Smooth muscle cell (in vitro differentiated cells): ENCODE measurements around the gene GALNT17. TPM values are rescaled to one million over a fixed set of nuclear protein-coding genes. Genes with fewer than 3 reads are reported as not detected.

Experiments
- DNase-seq: peaks from one replicate; lab custom pipeline; 2025; ENCODE audit not compliant: unreplicated experiment; lab: John Stamatoyannopoulos, UW
- H2AFZ ChIP-seq: fragments of 200-600 bp; sonication (generic); 2 replicates; pipeline ENCODE4 v1.6.0; 2016; ENCODE audit warnings: antibody characterized with exemption, low read depth, mild to moderate bottlenecking
- H3F3A ChIP-seq: fragments of 200-600 bp; sonication (generic); 2 replicates; pipeline ENCODE4 v1.6.0; 2017; ENCODE audit warnings: antibody characterized with exemption, low read depth
- H3K27ac ChIP-seq: fragments of 200-600 bp; sonication (generic); 2 replicates; pipeline ENCODE4 v1.5.1; 2016; ENCODE audit warnings: low read depth, mild to moderate bottlenecking
- H3K27me3 ChIP-seq: fragments of 200-600 bp; sonication (generic); 2 replicates; pipeline ENCODE4 v1.6.1; 2016; ENCODE audit warnings: low read depth, mild to moderate bottlenecking
- H3K36me3 ChIP-seq: fragments of 200-600 bp; sonication (generic); 2 replicates; pipeline ENCODE4 v1.5.1; 2016; ENCODE audit warnings: low read depth
- H3K4me1 ChIP-seq: fragments of 200-600 bp; sonication (generic); 2 replicates; pipeline ENCODE4 v1.5.1; 2016; ENCODE audit warnings: low read depth
- H3K4me2 ChIP-seq: fragments of 200-600 bp; sonication (generic); 2 replicates; pipeline ENCODE4 v1.6.0; 2016; ENCODE audit warnings: mild to moderate bottlenecking
- H3K4me3 ChIP-seq: fragments of 200-600 bp; sonication (generic); 2 replicates; pipeline ENCODE4 v1.5.1; 2016; ENCODE audit warnings: mild to moderate bottlenecking
- H3K79me2 ChIP-seq: fragments of 200-600 bp; sonication (generic); 2 replicates; pipeline ENCODE4 v1.6.0; 2016; ENCODE audit warnings: low read depth, mild to moderate bottlenecking
- H3K9ac ChIP-seq: fragments of 200-600 bp; sonication (generic); 2 replicates; pipeline ENCODE4 v1.6.0; 2016; ENCODE audit warnings: low read depth
- H3K9me3 ChIP-seq: fragments of 200-600 bp; sonication (generic); replicated peaks from 2 replicates; pipeline ENCODE4 v1.5.1; 2016; ENCODE audit warnings: low read depth
- H4K20me1 ChIP-seq: fragments of 200-600 bp; sonication (generic); 2 replicates; pipeline ENCODE4 v1.6.0; 2016; ENCODE audit warnings: low read depth
- WGBS: methylation state at CpG from one replicate; pipeline ENCODE4 v1.1.7; 2016; ENCODE audit warnings: low lambda C conversion rate; 5-methylcytosine and 5-hydroxymethylcytosine counted together
- polyA plus RNA-seq: library from polyadenylated mRNA; unstranded; fragments of >200 nt; fragmentation: Nextera tagmentation; extraction: Ambion mirVana; gene quantifications from 2 replicates; pipeline ENCODE4 v1.2.1, GENCODE V29; 2016
- total RNA-seq: library from RNA; depleted of rRNA; stranded (reverse); fragments of >200 nt; gene quantifications from 2 replicates; pipeline ENCODE4 v1.2.3, GENCODE V29; 2014
- TF ChIP-seq, protein P1 (sequence below): fragments of 200-600 bp; sonication (generic); IDR thresholded peaks from 2 replicates; pipeline ENCODE4 v1.5.1; 2017; ENCODE audit warnings: borderline replicate concordance, mild to moderate bottlenecking, antibody characterized with exemption; ENCODE audit not compliant: insufficient read depth, poor library complexity, severe bottlenecking

Gene GALNT17
- total and polyA plus RNA-seq, 2 experiments from 2014 or later = 0.38 to 0.45 TPM

DNA sequence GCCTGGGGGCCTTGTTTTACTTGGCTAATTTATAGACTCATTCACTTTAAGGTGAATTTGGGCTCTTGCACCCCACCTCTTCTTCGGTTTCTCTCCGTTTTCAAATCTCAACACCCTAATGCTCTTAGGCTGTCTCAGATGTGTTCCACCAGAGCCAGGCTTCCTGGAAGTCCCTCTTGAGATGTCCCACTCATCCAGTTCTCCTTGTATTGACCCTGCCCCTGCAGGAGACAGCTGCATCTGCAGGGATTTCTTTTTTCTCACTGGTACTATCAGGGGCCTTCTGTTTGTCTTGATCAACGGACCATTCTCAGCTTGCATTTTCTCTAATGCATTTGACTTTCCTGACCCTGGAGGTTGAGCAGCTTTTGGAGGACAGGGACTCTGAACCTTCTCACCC lies 279.5 kb downstream of the GALNT17 start:
- no peaks in the 10 kb centered on the region for H3F3A ChIP-seq
- H3K27ac ChIP-seq = no peak overlapping the region
- no peak overlapping the region for H2AFZ ChIP-seq
- no peaks in the 10 kb centered on the region for H3K4me1 ChIP-seq
- no peaks in the 10 kb centered on the region for H3K79me2 ChIP-seq
- no peaks in the 10 kb centered on the region for H3K9me3 ChIP-seq
- no peaks in the 10 kb centered on the region for H4K20me1 ChIP-seq
- no peak for DNase-seq
- H3K36me3 ChIP-seq = no peaks in the 10 kb centered on the region
- H3K4me3 ChIP-seq = no peak overlapping the region
- 91% methylated on average over 3 of the region's 3 CpGs for WGBS
- H3K27me3 ChIP-seq = no peaks in the 10 kb centered on the region
- no peak overlapping the region for H3K4me2 ChIP-seq
- no peak overlapping the region for H3K9ac ChIP-seq
- TF ChIP-seq, protein P1, sequence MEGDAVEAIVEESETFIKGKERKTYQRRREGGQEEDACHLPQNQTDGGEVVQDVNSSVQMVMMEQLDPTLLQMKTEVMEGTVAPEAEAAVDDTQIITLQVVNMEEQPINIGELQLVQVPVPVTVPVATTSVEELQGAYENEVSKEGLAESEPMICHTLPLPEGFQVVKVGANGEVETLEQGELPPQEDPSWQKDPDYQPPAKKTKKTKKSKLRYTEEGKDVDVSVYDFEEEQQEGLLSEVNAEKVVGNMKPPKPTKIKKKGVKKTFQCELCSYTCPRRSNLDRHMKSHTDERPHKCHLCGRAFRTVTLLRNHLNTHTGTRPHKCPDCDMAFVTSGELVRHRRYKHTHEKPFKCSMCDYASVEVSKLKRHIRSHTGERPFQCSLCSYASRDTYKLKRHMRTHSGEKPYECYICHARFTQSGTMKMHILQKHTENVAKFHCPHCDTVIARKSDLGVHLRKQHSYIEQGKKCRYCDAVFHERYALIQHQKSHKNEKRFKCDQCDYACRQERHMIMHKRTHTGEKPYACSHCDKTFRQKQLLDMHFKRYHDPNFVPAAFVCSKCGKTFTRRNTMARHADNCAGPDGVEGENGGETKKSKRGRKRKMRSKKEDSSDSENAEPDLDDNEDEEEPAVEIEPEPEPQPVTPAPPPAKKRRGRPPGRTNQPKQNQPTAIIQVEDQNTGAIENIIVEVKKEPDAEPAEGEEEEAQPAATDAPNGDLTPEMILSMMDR = no peak

DNA sequence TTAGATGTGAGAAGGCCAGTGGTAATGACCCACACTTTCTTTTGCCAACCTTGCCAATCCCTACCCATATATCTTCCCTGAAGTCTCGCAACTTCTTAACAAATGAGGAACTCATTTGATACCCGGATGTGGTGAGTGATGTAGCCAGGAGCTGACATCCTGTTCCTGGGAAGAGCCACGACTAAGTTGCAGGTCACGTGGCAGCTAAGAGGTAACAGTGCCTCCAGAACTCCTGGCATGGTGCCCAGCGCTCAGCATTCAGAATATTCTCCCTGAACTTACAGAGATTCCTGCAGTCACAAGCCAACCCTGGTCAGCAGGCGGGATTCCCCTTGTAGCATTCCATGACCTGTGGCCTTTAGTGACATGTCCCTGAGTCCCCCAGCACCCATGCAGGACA lies 282.5 kb downstream of the GALNT17 start:
- no peak for DNase-seq

DNA sequence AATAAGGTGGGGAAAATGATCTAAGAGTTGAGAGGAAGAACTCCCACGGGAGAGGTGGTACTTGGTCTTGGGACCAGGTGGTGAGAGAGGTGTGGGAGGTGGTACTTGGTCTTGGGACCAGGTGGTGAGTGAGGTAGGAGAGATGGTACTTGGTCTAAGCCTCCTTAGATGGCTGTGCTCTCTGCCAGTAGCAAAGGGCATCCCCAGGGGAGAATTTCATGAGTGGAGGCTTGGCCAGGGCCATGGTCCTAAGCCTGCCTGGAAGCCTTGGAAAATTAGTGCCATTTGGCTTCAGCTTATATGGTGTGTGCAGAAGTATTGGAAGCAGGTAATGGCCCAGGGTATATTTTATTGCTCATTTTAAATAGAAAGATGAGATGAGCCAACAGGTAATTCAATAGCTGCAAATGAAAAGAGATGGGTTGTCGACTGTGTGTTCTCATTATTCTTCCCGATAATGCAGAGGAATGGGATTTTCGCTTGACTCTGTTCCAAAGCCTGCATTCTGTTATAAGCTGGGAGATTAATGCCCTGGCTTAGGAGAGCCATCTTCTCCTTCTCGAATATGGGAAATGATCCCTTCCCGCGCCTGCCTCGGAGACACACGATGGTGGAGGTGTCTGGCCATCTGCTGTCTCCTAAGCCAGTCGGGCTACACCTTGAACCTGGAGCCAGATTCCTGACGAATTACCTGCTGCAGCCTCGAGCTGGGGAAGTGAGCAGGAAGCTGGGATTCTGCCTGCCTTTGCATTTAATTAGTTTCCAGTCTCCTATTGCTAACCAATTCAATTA lies 287.8 kb downstream of the GALNT17 start:
- H3K4me3 ChIP-seq = no peak overlapping the region
- H3K27me3 ChIP-seq = no peaks in the 10 kb centered on the region
- DNase-seq = no peak
- no peaks in the 10 kb centered on the region for H3K79me2 ChIP-seq
- no peaks in the 10 kb centered on the region for H3K36me3 ChIP-seq
- WGBS = 82% methylated on average over 12 of the region's 12 CpGs
- TF ChIP-seq, protein P1 = no peak
- H4K20me1 ChIP-seq = no peaks in the 10 kb centered on the region
- no peak overlapping the region for H2AFZ ChIP-seq
- no peak overlapping the region for H3K27ac ChIP-seq
- H3K9me3 ChIP-seq = no peaks in the 10 kb centered on the region
- H3K4me1 ChIP-seq = no peaks in the 10 kb centered on the region
- no peaks in the 10 kb centered on the region for H3F3A ChIP-seq
- H3K4me2 ChIP-seq = no peak overlapping the region
- H3K9ac ChIP-seq = no peak overlapping the region

More for the DNA sequence above, 282.5 kb downstream of the GALNT17 start:
- no peaks in the 10 kb centered on the region for H3F3A ChIP-seq
- no peaks in the 10 kb centered on the region for H3K9me3 ChIP-seq
- H3K27me3 ChIP-seq = no peaks in the 10 kb centered on the region
- H3K4me3 ChIP-seq = no peak overlapping the region
- H3K4me1 ChIP-seq = no peaks in the 10 kb centered on the region
- no peaks in the 10 kb centered on the region for H3K36me3 ChIP-seq
- TF ChIP-seq, protein P1 = no peak
- no peak overlapping the region for H2AFZ ChIP-seq
- 95% methylated on average over 6 of the region's 6 CpGs for WGBS
- H3K79me2 ChIP-seq = no peaks in the 10 kb centered on the region
- H3K9ac ChIP-seq = no peak overlapping the region
- no peak overlapping the region for H3K4me2 ChIP-seq
- H4K20me1 ChIP-seq = no peaks in the 10 kb centered on the region
- H3K27ac ChIP-seq = no peak overlapping the region

DNA sequence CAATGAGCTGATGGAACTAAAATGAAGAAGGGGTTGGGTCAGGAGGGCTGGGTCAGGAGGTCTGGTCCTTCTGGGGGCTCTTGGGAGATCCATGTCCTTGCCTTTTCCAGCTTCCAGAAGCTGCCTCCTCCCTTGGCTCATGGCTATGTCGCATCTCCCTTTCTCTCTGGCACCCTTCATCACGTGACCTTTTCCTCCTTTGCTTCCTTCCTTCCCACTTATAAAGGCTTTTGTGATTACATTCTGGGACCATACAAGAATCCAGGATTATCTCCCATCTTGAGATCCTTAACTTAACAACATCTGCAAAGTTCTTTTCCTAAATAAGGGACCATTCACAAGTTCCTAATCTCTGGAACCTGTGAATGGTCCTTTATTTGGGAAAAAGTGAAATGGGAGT lies 290.2 kb downstream of the GALNT17 start:
- H3K9ac ChIP-seq = no peak overlapping the region
- no peak overlapping the region for H3K27ac ChIP-seq
- no peaks in the 10 kb centered on the region for H3K79me2 ChIP-seq
- TF ChIP-seq, protein P1 = no peak
- H3K4me2 ChIP-seq = no peak overlapping the region
- no peaks in the 10 kb centered on the region for H3F3A ChIP-seq
- H2AFZ ChIP-seq = no peak overlapping the region
- H3K4me1 ChIP-seq = no peaks in the 10 kb centered on the region
- H3K36me3 ChIP-seq = no peaks in the 10 kb centered on the region
- 74% methylated on average over 2 of the region's 2 CpGs for WGBS
- DNase-seq = no peak
- no peak overlapping the region for H3K4me3 ChIP-seq
- no peaks in the 10 kb centered on the region for H4K20me1 ChIP-seq
- H3K9me3 ChIP-seq = no peaks in the 10 kb centered on the region
- H3K27me3 ChIP-seq = no peaks in the 10 kb centered on the region
